Activated T-helper 17 cell treated with anti-CD3 and anti-CD28 coated beads, Interleukin-2, amount 50 U/mL, for 72 hours (primary cell): ENCODE measurements around the gene TRIM50. TPM values are rescaled to one million over a fixed set of nuclear protein-coding genes. Genes with fewer than 3 reads are reported as not detected.

Experiments
- ATAC-seq: fragments of 150-1000 bp; cut with Tn5 transposase; replicated peaks from 2 replicates; pipeline ENCODE4 v1.10.0; 2021; ENCODE audit warnings: mild to moderate bottlenecking, moderate library complexity
- H3K27ac Mint-ChIP-seq: one replicate; pipeline ENCODE4 v1.8.0; 2022; ENCODE audit warnings: mixed read lengths
- H3K27me3 Mint-ChIP-seq: one replicate; pipeline ENCODE4 v1.8.0; 2022; ENCODE audit warnings: mixed read lengths
- H3K36me3 Mint-ChIP-seq: one replicate; pipeline ENCODE4 v1.8.0; 2022; ENCODE audit warnings: low read depth, mild to moderate bottlenecking, mixed read lengths
- H3K4me1 Mint-ChIP-seq: one replicate; pipeline ENCODE4 v1.8.0; 2022; ENCODE audit warnings: mixed read lengths
- H3K4me3 Mint-ChIP-seq: one replicate; pipeline ENCODE4 v1.8.0; 2022; ENCODE audit warnings: mild to moderate bottlenecking, mixed read lengths
- H3K9me3 Mint-ChIP-seq: one replicate; pipeline ENCODE4 v1.8.0; 2022; ENCODE audit warnings: mixed read lengths
- total RNA-seq, 2 donors: library from RNA; stranded (reverse); gene quantifications; one replicate each; pipeline ENCODE4 v1.2.3, GENCODE V29; 2022

Gene TRIM50
- total RNA-seq, 2 donors from 2014 or later = not detected

GRCh38 chr7:73356159-73356558 lies 28.3 kb upstream of the TRIM50 start:
- peaks cover 6% of the 10 kb centered on the region for H3K27me3 Mint-ChIP-seq

GRCh38 chr7:73354821-73355220 lies 26.9 kb upstream of the TRIM50 start:
- H3K27me3 Mint-ChIP-seq = peaks cover 6% of the 10 kb centered on the region
- no peak overlapping the region for H3K4me3 Mint-ChIP-seq
- no peaks in the 10 kb centered on the region for H3K36me3 Mint-ChIP-seq
- no peak for ATAC-seq
- H3K27ac Mint-ChIP-seq = no peak overlapping the region
- H3K9me3 Mint-ChIP-seq = no peaks in the 10 kb centered on the region
- H3K4me1 Mint-ChIP-seq = no peaks in the 10 kb centered on the region

More at GRCh38 chr7:73356159-73356558, 28.3 kb upstream of the TRIM50 start:
- Mint-ChIP-seq H3K27ac (no peak overlapping the region), H3K4me3 (no peak overlapping the region), H3K9me3 (no peaks in the 10 kb centered on the region), H3K4me1 (no peaks in the 10 kb centered on the region), H3K36me3 (no peaks in the 10 kb centered on the region)
- no peak for ATAC-seq

GRCh38 chr7:73354196-73354595 lies 26.3 kb upstream of the TRIM50 start:
- Mint-ChIP-seq H3K36me3 (no peaks in the 10 kb centered on the region), H3K4me1 (no peaks in the 10 kb centered on the region), H3K4me3 (no peak overlapping the region), H3K27ac (no peak overlapping the region), H3K9me3 (no peaks in the 10 kb centered on the region), H3K27me3 (peaks cover 1% of the 10 kb centered on the region)
- no peak for ATAC-seq

GRCh38 chr7:73353243-73353642 lies 25.4 kb upstream of the TRIM50 start:
- peak overlapping the region; percentile 4 for H3K27ac Mint-ChIP-seq
- no peak for ATAC-seq
- no peaks in the 10 kb centered on the region for H3K27me3 Mint-ChIP-seq
- no peaks in the 10 kb centered on the region for H3K4me1 Mint-ChIP-seq
- no peaks in the 10 kb centered on the region for H3K9me3 Mint-ChIP-seq
- H3K36me3 Mint-ChIP-seq = no peaks in the 10 kb centered on the region
- H3K4me3 Mint-ChIP-seq = no peak overlapping the region

- H3K9me3 Mint-ChIP-seq = no peaks in the 10 kb centered on the region
- H3K4me3 Mint-ChIP-seq = no peak overlapping the region
- no peak for ATAC-seq
- H3K36me3 Mint-ChIP-seq = no peaks in the 10 kb centered on the region
- no peaks in the 10 kb centered on the region for H3K4me1 Mint-ChIP-seq
- H3K27me3 Mint-ChIP-seq = no peaks in the 10 kb centered on the region
- H3K27ac Mint-ChIP-seq = peak overlapping the region; percentile 4
Observed at GRCh38 chr7:73352784-73353183, 24.9 kb upstream of the TRIM50 start.

GRCh38 chr7:73351447-73352167 lies 23.7 kb upstream of the TRIM50 start:
- Mint-ChIP-seq H3K27me3 (no peaks in the 10 kb centered on the region), H3K27ac (no peak overlapping the region)
- ATAC-seq = peak; percentile 32

GRCh38 chr7:73350306-73351068 lies 22.6 kb upstream of the TRIM50 start:
- Mint-ChIP-seq H3K27ac (no peak overlapping the region), H3K4me1 (no peaks in the 10 kb centered on the region), H3K27me3 (no peaks in the 10 kb centered on the region), H3K9me3 (no peaks in the 10 kb centered on the region), H3K4me3 (no peak overlapping the region), H3K36me3 (no peaks in the 10 kb centered on the region)
- ATAC-seq = no peak

More at GRCh38 chr7:73351447-73352167, 23.7 kb upstream of the TRIM50 start:
- Mint-ChIP-seq H3K9me3 (no peaks in the 10 kb centered on the region), H3K4me1 (no peaks in the 10 kb centered on the region), H3K4me3 (no peak overlapping the region), H3K36me3 (no peaks in the 10 kb centered on the region)

- Mint-ChIP-seq H3K27ac (no peak overlapping the region), H3K27me3 (no peaks in the 10 kb centered on the region), H3K9me3 (no peaks in the 10 kb centered on the region), H3K36me3 (no peaks in the 10 kb centered on the region), H3K4me3 (no peak overlapping the region), H3K4me1 (no peaks in the 10 kb centered on the region)
- ATAC-seq = no peak
Observed at GRCh38 chr7:73349763-73350162, 21.9 kb upstream of the TRIM50 start.

GRCh38 chr7:73345951-73346350 lies 18.1 kb upstream of the TRIM50 start:
- no peak for ATAC-seq
- H3K4me1 Mint-ChIP-seq = no peaks in the 10 kb centered on the region
- H3K27me3 Mint-ChIP-seq = peaks cover 9% of the 10 kb centered on the region
- H3K27ac Mint-ChIP-seq = no peak overlapping the region
- H3K9me3 Mint-ChIP-seq = no peaks in the 10 kb centered on the region
- H3K36me3 Mint-ChIP-seq = no peaks in the 10 kb centered on the region
- no peak overlapping the region for H3K4me3 Mint-ChIP-seq

- no peaks in the 10 kb centered on the region for H3K36me3 Mint-ChIP-seq
- H3K27ac Mint-ChIP-seq = no peak overlapping the region
- peaks cover 9% of the 10 kb centered on the region for H3K27me3 Mint-ChIP-seq
- H3K4me1 Mint-ChIP-seq = no peaks in the 10 kb centered on the region
- ATAC-seq = no peak
- H3K9me3 Mint-ChIP-seq = no peaks in the 10 kb centered on the region
- no peak overlapping the region for H3K4me3 Mint-ChIP-seq
Observed at GRCh38 chr7:73345538-73345937, 17.7 kb upstream of the TRIM50 start.

GRCh38 chr7:73343671-73344380 lies 15.9 kb upstream of the TRIM50 start:
- Mint-ChIP-seq H3K4me3 (no peak overlapping the region), H3K27me3 (peaks cover 9% of the 10 kb centered on the region), H3K36me3 (no peaks in the 10 kb centered on the region), H3K4me1 (no peaks in the 10 kb centered on the region), H3K27ac (no peak overlapping the region), H3K9me3 (no peaks in the 10 kb centered on the region)
- no peak for ATAC-seq

GRCh38 chr7:73342645-73343044 lies 14.8 kb upstream of the TRIM50 start:
- Mint-ChIP-seq H3K4me1 (no peaks in the 10 kb centered on the region), H3K36me3 (no peaks in the 10 kb centered on the region), H3K4me3 (no peak overlapping the region), H3K27ac (no peak overlapping the region), H3K27me3 (peaks cover 9% of the 10 kb centered on the region), H3K9me3 (no peaks in the 10 kb centered on the region)
- ATAC-seq = no peak

- ATAC-seq = peak; percentile 35
- H3K36me3 Mint-ChIP-seq = no peaks in the 10 kb centered on the region
- H3K4me1 Mint-ChIP-seq = no peaks in the 10 kb centered on the region
- no peak overlapping the region for H3K4me3 Mint-ChIP-seq
- H3K27me3 Mint-ChIP-seq = peaks cover 9% of the 10 kb centered on the region
- H3K27ac Mint-ChIP-seq = no peak overlapping the region
- H3K9me3 Mint-ChIP-seq = no peaks in the 10 kb centered on the region
Observed at GRCh38 chr7:73341877-73342276, 14.0 kb upstream of the TRIM50 start.

- H3K27me3 Mint-ChIP-seq = peaks cover 9% of the 10 kb centered on the region
- no peaks in the 10 kb centered on the region for H3K4me1 Mint-ChIP-seq
- no peaks in the 10 kb centered on the region for H3K36me3 Mint-ChIP-seq
- no peak overlapping the region for H3K27ac Mint-ChIP-seq
- no peak overlapping the region for H3K4me3 Mint-ChIP-seq
- no peaks in the 10 kb centered on the region for H3K9me3 Mint-ChIP-seq
- no peak for ATAC-seq
Observed at GRCh38 chr7:73340514-73340913, 12.6 kb upstream of the TRIM50 start.

- Mint-ChIP-seq H3K4me1 (no peaks in the 10 kb centered on the region), H3K27ac (no peak overlapping the region), H3K9me3 (no peaks in the 10 kb centered on the region), H3K36me3 (no peaks in the 10 kb centered on the region), H3K4me3 (no peak overlapping the region), H3K27me3 (peaks cover 6% of the 10 kb centered on the region)
- ATAC-seq = no peak
Observed at GRCh38 chr7:73338321-73338720, 10.4 kb upstream of the TRIM50 start.
